Stomach (tissue), 9 donors: ENCODE data around the gene PSMD7. TPM values are rescaled to one million over a fixed set of nuclear protein-coding genes. Genes with fewer than 3 reads are reported as not detected.

ENCODE experiments used
- DNase-seq, 2 donors: peaks; one replicate each; pipeline versions ENCODE4 v3.0.0 to v3.0.0-alpha.2; 2013 to 2019
- H3K27ac ChIP-seq, 5 donors: fragments of 200-600 bp in 4 of 5; sonication (generic) in 4 of 5; one replicate each; pipeline ENCODE4 v1.5.1; 2013 to 2019; ENCODE audit warnings: mild to moderate bottlenecking in 1 of 5, moderate library complexity in 1 of 5
- H3K27me3 ChIP-seq, 3 donors: fragments of 200-600 bp; sonication (generic); one replicate each; pipeline ENCODE4 v1.5.1; 2017 to 2019; ENCODE audit warnings: mixed run types in 1 of 3
- H3K36me3 ChIP-seq, 4 donors: fragments of 200-600 bp; sonication (generic); 1 replicate in 3 of 4; 2 replicates in 1 of 4; pipeline ENCODE4 v1.5.1; 2016 to 2019
- H3K4me1 ChIP-seq, 4 donors: fragments of 200-600 bp; sonication (generic); one replicate each; pipeline ENCODE4 v1.5.1; 2016 to 2019
- H3K4me3 ChIP-seq, 4 donors: fragments of 200-600 bp; sonication (generic) in 3 of 4; one replicate each; pipeline ENCODE4 v1.5.1; 2016 to 2019; ENCODE audit warnings: mild to moderate bottlenecking in 1 of 4
- H3K9me3 ChIP-seq, 4 donors: fragments of 200-600 bp; sonication (generic); one replicate each; pipeline ENCODE4 v1.5.1; 2016 to 2019
- CTCF ChIP-seq, 7 experiments: fragments of 450-650 bp in 4 of 7; fragments of 200-600 bp in 3 of 7; sonication (generic) in 3 of 7; IDR thresholded peaks; one replicate each; pipeline ENCODE4 v1.5.1; 2016 to 2019; ENCODE audit warnings: antibody characterized with exemption in 7 of 7, control low read depth in 2 of 7, mild to moderate bottlenecking in 1 of 7
- EP300 ChIP-seq: sonication (generic); formaldehyde crosslinking; IDR thresholded peaks from one replicate; pipeline ENCODE4 v1.6.1; 2017; ENCODE audit warnings: antibody characterized with exemption
- POLR2A ChIP-seq, 4 donors: fragments of 450-650 bp; IDR thresholded peaks; one replicate each; pipeline ENCODE4 v1.6.1; 2016; ENCODE audit warnings: antibody characterized with exemption in 4 of 4, control low read depth in 2 of 4, mild to moderate bottlenecking in 1 of 4, moderate library complexity in 1 of 4
- POLR2AphosphoS5 ChIP-seq, 3 donors: sonication (generic); formaldehyde crosslinking; IDR thresholded peaks; one replicate each; pipeline ENCODE4 v1.6.1; 2016; ENCODE audit warnings: antibody characterized with exemption in 3 of 3
- WGBS, 5 donors: extraction: QIAGEN DNeasy Blood & Tissue Kit in 3 of 5; methylation state at CpG; one replicate each; pipeline versions ENCODE4 v1.1.5 to v1.1.7; 2013 to 2018; 5-methylcytosine and 5-hydroxymethylcytosine counted together
- intact Hi-C: fragments of 100-400 bp; cut with DNase I; formaldehyde crosslinking; loops from one replicate; pipeline ENCODE4 v1.15.1; 2023; ENCODE audit warnings: low total_unique reads
- polyA plus RNA-seq, 3 donors: library from polyadenylated mRNA; stranded (reverse); fragments of 200-250 nt; gene quantifications; one replicate each; pipeline ENCODE4 v1.2.3, GENCODE V29; 2013
- total RNA-seq, 5 donors: library from RNA; depleted of rRNA; stranded (reverse); fragments of >200 nt; gene quantifications; one replicate each; pipeline versions ENCODE4 v1.1.0 to v1.2.3, GENCODE V29; 2014 to 2016
- donor health status: healthy with polysubstance abuse.
- donor health status: Bipolar disorder and iron deficiency.
- donor health status: healthy.

The PSMD7 gene
- total and polyA plus RNA-seq, 8 donors, result 9.3 to 93.1 (median 48.0) TPM

- WGBS, 5 donors, result 32 to 71% (median 36%) methylated on average over 2 of the region's 2 CpGs
- Histone ChIP-seq H3K4me1 (no peaks in the 10 kb centered on the region), H3K4me3 (no peak overlapping the region), H3K27me3 (no peaks in the 10 kb centered on the region), H3K36me3 (no peaks in the 10 kb centered on the region), H3K27ac (no peak overlapping the region), H3K9me3 (no peaks in the 10 kb centered on the region)
- intact Hi-C loops, result no loop called here
- DNase-seq, result no peak
- TF ChIP-seq EP300, result no peak
- no peak for TF ChIP-seq POLR2A (IDR thresholded peaks at IDR 0.05)
- TF ChIP-seq POLR2AphosphoS5 (IDR thresholded peaks at IDR 0.05), result no peak
- TF ChIP-seq CTCF (IDR thresholded peaks at IDR 0.05), result no peak
Observed at GRCh38 chr16:74277974-74278373, 18.6 kb upstream of the PSMD7 start.

GRCh38 chr16:74279266-74279665, 17.3 kb upstream of the PSMD7 start:
- Histone ChIP-seq H3K27ac (no peak overlapping the region), H3K36me3 (no peaks in the 10 kb centered on the region), H3K27me3 (no peaks in the 10 kb centered on the region), H3K9me3 (no peaks in the 10 kb centered on the region), H3K4me3 (no peak overlapping the region), H3K4me1 (no peaks in the 10 kb centered on the region)
- WGBS, 5 donors, result 67 to 87% (median 76%) methylated on average over 3 of the region's 3 CpGs
- no peak for TF ChIP-seq EP300
- no peak for TF ChIP-seq CTCF (IDR thresholded peaks at IDR 0.05)
- TF ChIP-seq POLR2AphosphoS5 (IDR thresholded peaks at IDR 0.05), result no peak
- no peak for TF ChIP-seq POLR2A (IDR thresholded peaks at IDR 0.05)
- intact Hi-C loops, result no loop called here
- DNase-seq, result no peak

DNA sequence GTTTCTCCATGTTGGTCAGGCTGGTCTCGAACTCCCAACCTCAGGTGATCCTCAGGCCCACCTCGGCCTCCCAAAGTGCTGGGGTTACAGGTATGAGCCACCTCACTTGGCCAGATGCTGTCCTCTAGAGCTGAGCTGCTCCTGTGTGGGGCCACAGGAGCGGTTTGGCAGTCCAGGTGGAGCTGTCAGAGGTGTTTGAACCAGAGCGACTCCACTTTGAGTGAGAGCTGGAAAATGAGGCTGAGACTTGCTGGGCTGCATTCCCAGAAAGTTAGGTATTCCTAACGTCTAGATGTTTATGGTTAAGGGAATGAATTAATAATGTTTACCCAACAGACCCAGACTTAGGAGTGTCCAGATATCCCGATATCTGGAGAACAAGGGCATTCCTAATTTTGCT, 16.8 kb upstream of the PSMD7 start:
- 46 to 71% (median 54%) methylated on average over 6 of the region's 6 CpGs for WGBS, 5 donors
- peak in 1 of 2 donors; percentile 33 for DNase-seq
- intact Hi-C loops, result no loop called here

DNA sequence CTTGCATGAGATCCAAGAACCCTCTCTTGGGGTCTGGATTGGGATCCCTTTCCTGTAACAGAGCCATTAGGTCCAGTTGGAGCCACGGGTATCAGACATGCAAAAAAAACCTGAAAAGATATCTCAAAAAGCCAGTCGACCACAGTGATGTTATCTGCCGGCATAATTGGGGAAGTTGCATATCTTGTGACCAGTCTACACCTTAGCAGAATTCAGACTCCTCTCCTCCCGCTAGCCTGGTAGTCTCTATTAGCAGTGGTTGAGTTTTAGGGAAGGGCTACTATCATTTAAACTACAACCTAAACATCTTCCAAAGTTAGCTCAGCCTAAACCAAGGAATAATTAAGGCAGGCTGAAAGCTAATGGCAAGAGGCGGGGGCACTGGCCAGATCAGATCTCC, 16.2 kb upstream of the PSMD7 start:
- no peaks in the 10 kb centered on the region for H3K27me3 ChIP-seq
- H3K4me1 ChIP-seq, result no peaks in the 10 kb centered on the region
- no peak for DNase-seq
- no peaks in the 10 kb centered on the region for H3K36me3 ChIP-seq
- WGBS, 5 donors, result 59 to 75% (median 70%) methylated on average over 5 of the region's 5 CpGs
- H3K9me3 ChIP-seq, result no peaks in the 10 kb centered on the region
- H3K27ac ChIP-seq, result no peak overlapping the region
- no peak overlapping the region for H3K4me3 ChIP-seq
- TF ChIP-seq EP300 (no peak), CTCF (IDR thresholded peaks at IDR 0.05) (no peak), POLR2AphosphoS5 (IDR thresholded peaks at IDR 0.05) (no peak), POLR2A (IDR thresholded peaks at IDR 0.05) (no peak)
- intact Hi-C loops, result no loop called here

More for the DNA sequence above, 16.8 kb upstream of the PSMD7 start:
- H3K9me3 ChIP-seq, result no peaks in the 10 kb centered on the region
- no peak overlapping the region for H3K27ac ChIP-seq
- no peaks in the 10 kb centered on the region for H3K4me1 ChIP-seq
- H3K27me3 ChIP-seq, result no peaks in the 10 kb centered on the region
- H3K36me3 ChIP-seq, result no peaks in the 10 kb centered on the region
- H3K4me3 ChIP-seq, result no peak overlapping the region
- no peak for TF ChIP-seq CTCF (IDR thresholded peaks at IDR 0.05)
- no peak for TF ChIP-seq EP300
- TF ChIP-seq POLR2A (IDR thresholded peaks at IDR 0.05), result no peak
- TF ChIP-seq POLR2AphosphoS5 (IDR thresholded peaks at IDR 0.05), result no peak
